ENCODE results near the gene RIMS3.

The RIMS3 gene

GRCh38 chr1:40628903-40629292 is 36.6 kb downstream of the RIMS3 start:
- no peak for DNase-seq

DNA sequence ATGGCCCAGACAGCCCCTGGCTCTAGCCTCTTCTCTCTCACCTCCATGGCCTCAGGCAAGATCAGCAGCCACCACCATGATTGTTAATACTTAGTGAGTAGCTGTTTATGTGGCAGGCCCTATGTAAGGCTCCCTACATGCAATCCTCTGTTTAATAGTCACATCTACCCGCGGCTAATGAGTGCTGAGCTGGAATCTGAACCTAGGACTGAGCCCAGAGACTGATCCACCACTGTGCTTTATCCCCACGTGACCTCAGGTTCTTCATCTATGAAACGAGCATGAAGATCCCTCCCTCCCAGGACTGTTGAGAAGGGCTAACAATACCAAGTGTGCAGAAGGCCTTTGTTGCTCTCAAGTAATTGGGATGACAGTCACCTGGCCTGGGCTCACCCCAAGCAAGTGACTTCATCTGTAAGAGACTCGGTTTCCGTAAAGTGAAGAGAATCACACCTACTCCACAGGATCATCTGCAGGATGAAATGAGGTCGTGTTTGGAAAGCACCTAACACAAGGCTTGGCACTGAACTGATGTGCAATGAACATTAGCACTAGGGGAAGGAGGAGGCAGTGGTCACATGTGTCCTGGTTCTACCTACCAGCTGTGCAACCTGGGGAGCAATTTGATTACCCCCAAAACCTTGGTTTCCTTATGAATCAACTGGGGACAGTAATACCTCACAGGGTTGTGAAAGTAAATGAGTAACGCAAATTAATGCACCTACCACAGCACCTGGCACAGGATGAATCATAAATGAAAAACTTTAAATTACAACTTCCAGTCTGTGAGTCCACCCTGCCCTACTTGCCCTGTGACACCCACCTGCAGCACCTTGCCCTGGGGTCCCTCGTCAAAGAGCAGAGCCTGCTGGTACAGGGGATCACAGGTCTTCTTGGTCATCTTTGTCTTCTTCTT is 37.2 kb downstream of the RIMS3 start:
- DNase-seq = peak; percentile 29

DNA sequence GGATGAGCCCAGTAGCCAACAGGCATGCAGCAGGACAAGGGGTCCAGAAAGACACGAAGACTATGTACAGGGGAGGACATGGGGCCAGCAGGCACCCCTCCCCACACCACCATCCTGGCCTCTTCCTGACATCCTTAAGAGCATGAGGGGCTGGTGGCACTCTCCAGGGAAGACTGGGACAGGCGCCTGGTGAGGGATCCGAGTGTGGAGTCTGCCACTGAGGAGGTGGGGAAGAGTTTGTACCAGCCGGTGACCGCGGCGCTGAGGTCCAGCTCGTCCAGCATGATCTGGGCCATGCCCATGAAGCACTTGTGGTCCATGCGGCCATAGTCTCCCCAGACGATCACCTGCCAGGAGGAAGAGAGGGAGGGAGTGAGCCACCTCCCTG is 39.1 kb downstream of the RIMS3 start:
- DNase-seq = no peak

DNA sequence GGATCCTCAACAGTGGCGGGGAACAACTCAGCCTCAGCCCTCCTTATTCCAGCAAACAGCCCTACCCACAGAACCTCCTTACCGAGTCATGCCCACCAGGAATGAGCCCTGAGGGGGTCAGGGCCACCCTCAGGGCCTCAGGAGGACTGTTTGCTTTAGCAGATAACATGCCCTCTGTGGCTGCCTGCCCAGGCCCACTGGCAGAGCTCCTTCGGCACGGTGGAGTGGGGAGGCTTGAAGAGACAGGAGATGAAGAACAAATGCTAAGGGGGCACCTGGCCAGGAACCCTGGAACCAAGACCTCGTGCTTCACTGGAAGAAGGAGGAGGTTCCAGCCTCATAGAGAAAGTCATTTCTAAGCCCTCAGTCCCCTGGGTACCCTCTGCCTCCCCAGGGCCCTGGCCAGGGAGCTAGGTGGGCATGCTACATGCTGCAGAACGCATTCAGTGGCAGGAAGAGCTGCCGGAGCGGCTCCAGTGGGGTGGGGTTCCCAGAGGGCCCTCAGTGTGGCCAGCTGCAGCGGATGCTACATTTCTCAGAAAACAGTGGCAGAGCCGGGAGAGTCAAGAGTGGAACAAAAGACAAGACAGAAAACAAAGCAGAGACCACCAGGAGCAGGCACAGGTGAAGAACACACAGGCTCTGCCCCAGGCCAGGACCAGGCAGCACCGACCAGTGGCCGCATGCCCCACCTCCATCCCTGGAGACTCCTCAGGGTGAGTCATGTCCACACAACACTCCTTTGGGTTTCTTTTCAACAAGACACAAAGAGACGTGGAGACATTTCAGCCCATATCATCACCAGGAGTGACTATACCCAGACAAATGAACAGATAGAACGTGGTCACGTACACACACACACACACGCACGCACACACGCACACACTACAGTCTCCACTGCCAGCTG is 39.8 kb downstream of the RIMS3 start:
- no peak for DNase-seq

GRCh38 chr1:40625076-40625475 is 40.4 kb downstream of the RIMS3 start:
- DNase-seq = no peak

GRCh38 chr1:40622936-40623629 is 42.4 kb downstream of the RIMS3 start:
- no peak for DNase-seq

GRCh38 chr1:40621821-40622450 is 43.5 kb downstream of the RIMS3 start:
- DNase-seq = no peak

DNA sequence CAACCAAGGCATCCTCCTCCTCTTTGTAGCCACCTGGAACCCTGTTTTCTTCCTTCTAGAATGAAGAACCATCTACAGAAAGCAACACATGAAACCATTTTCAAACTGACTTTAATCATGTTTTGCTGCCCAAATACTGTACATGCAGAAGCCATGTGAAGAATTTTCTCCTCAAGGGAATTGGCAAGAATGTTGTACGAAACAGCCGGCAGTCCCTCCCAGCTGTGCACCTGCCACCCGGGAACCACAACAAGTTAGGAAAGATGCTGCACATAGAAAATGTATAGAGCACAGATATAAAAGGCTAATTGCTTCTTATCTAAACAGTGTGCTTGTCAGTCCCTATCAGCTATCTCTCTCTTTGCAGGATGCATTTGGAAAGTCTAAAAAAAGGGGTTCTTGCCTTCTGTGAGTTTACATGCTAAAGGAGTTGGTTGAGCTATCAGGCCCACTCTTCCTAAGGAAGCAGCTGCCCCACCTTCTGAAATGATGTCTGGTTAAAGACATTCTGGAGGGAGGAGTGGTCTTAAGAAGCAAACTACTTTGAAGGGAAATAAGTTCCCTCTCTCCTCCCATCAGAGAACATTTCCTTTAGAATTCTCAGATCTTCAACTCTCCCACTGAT is 44.8 kb downstream of the RIMS3 start:
- DNase-seq = no peak

DNA sequence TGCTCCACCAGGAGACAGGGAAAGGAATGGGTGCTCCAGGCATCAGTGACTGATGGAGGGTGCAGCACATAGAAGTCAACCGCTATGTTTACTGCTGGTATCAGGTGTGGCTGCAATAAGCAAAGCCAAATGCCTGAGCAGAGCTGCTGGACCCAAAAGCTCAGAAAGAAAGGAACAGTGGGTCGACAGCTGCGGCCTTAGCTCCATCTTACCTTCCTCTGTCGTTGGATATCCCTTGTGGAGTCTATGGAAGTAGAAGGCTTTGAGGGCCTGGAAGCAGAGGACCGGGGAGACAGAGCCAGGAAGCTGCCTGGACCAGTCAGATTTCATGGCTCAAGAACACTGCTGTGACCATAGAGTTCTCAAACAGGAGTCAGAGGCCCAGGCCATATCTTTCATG is 45.3 kb downstream of the RIMS3 start:
- DNase-seq = no peak

- DNase-seq = no peak
Observed at GRCh38 chr1:40618108-40618507, 47.4 kb downstream of the RIMS3 start.

DNA sequence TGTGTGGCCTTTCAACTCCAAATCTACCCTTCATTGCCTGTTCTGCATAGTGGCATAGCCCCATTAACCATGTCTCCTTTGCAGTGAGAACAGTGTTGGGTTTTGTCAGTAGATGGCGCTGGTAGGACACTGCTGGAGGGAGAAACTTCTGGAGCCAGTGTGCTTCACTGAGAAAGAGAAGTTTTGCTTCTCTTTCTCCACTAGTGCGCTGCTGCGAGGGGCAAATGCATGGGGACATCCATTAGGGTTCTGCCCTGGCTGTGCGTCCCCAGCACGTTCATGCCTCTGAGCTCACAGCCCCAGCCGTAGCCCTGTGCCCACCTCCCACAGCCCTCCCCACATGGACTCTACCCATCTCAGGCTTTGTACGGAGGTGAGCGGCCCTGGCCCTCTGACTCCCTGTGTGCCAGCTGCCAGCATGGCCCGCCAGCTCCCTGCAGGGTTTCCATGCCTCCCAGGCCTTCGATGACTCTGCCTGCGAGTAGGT is 53.1 kb downstream of the RIMS3 start:
- peak; percentile 81 for DNase-seq

DNA sequence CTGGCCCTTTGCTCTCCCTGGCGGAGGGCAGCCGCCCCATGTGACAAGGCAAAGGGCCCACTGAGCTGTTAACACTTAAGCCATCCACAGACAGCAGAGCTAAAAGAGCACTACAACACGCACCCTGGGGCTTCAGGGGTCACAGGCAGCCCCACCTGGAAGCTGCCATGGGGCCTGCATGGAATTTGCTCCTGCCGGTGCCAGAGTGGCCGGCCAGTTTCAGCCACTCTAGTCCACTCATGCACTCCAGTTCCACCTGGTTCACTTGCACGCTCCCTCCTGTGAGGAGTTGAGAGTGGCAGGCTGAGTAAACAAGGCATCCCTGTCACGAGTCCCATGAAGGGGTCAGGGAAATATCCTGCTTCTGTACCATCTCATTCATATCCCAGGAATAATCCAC is 55.3 kb downstream of the RIMS3 start:
- no peak for DNase-seq

DNA sequence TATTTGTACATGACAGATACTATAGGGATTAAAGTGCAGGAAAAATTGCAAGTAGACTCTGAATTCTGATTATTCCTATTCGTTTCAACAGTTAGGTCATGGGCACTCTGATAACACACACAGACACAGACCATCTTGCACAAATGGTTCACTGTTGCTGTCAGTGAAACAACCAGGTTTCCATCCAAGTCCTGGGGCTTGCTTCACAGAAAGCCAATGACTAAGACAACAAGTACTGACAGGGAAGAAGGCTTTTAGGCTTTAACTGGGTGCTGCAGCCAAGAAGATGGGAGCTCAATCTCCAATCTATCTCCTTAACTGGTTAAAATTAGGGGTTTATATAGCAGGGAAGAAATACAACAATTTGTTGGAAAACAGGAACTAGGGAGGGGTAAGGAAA is 57.6 kb downstream of the RIMS3 start:
- DNase-seq = no peak

DNA sequence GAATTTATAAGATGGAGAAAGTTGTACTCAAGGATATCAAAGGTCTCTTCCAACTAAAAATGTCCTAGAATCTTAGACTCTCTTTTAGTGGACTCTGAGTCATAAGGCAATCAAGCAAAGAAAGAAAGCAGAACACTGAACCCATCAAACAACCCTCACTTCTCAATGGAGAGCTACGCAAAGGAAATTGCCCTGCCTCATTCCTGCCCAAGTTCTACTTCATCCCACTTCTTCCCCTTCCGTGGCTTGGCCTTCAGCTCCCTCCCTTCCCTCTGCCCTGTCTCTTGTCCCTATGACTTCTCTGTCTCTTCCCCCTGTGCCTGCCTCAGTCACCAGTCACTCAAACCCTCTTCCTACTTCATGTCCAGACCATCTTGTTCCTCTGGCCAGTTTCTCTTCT is 58.5 kb downstream of the RIMS3 start:
- no peak for DNase-seq

GRCh38 chr1:40606194-40606593 is 59.3 kb downstream of the RIMS3 start:
- DNase-seq = no peak

GRCh38 chr1:40599926-40600325 is 65.6 kb downstream of the RIMS3 start:
- no peak for DNase-seq

GRCh38 chr1:40595623-40596022 is 69.9 kb downstream of the RIMS3 start:
- DNase-seq = no peak

- no peak for DNase-seq
Observed at GRCh38 chr1:40594187-40594531, 71.3 kb downstream of the RIMS3 start.

GRCh38 chr1:40593449-40594186 is 71.9 kb downstream of the RIMS3 start:
- DNase-seq = no peak

- DNase-seq = peak; percentile 22
Observed at GRCh38 chr1:40592107-40592803, 73.2 kb downstream of the RIMS3 start.

DNA sequence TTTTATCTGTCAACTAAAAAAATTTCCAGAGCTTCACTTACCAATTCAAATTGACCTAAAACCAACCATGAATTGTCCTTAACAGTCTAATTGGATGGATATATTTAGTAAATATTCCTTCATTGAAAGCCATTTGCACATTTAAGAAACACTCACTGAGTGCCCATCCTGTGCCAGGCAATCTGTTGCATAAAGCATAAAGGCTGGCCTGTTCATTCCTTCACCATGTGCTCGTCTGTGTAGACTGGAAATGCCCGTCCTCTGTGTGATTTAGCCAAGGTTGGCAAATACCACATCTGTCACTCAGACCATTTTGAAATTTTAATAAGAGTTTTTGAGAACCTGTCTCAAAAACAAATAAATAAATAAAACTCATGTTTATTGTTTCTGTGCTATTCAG is 76.9 kb downstream of the RIMS3 start:
- no peak for DNase-seq
